Pons (tissue), 1 donor: ENCODE results near the gene PGBD5.

Experiments used
- DNase-seq: peaks from one replicate; pipeline ENCODE4 v3.0.0-alpha.2; 2016; ENCODE audit warnings: low spot score

Gene PGBD5

GRCh38 chr1:230278871-230279582 lies 147.1 kb downstream of the PGBD5 start:
- DNase-seq: no peak

GRCh38 chr1:230278376-230278775 lies 147.8 kb downstream of the PGBD5 start:
- no peak for DNase-seq

GRCh38 chr1:230277201-230278025 lies 148.7 kb downstream of the PGBD5 start:
- DNase-seq: no peak

- DNase-seq: no peak
Measured at GRCh38 chr1:230276401-230276800, 149.7 kb downstream of the PGBD5 start.

- peak; percentile 14 for DNase-seq
Measured at GRCh38 chr1:230274254-230274653, 151.9 kb downstream of the PGBD5 start.

- DNase-seq: no peak
Measured at GRCh38 chr1:230273141-230273710, 152.9 kb downstream of the PGBD5 start.

- DNase-seq: no peak
Measured at GRCh38 chr1:230272557-230272956, 153.6 kb downstream of the PGBD5 start.

GRCh38 chr1:230271300-230272035 lies 154.7 kb downstream of the PGBD5 start:
- no peak for DNase-seq

- no peak for DNase-seq
Measured at GRCh38 chr1:230270559-230271281, 155.4 kb downstream of the PGBD5 start.

- DNase-seq: no peak
Measured at GRCh38 chr1:230270185-230270558, 156.0 kb downstream of the PGBD5 start.

GRCh38 chr1:230268371-230269170 lies 157.6 kb downstream of the PGBD5 start:
- DNase-seq: peak; percentile 55

GRCh38 chr1:230267338-230268065 lies 158.6 kb downstream of the PGBD5 start:
- DNase-seq: no peak

- DNase-seq: no peak
Measured at GRCh38 chr1:230266456-230266855, 159.7 kb downstream of the PGBD5 start.

GRCh38 chr1:230265200-230266115 lies 160.7 kb downstream of the PGBD5 start:
- no peak for DNase-seq
